Measurements from ENCODE around the gene LDHAL6A. TPM values are rescaled to one million over a fixed set of nuclear protein-coding genes. Genes with fewer than 3 reads are reported as not detected.

LDHAL6A gene
- total RNA-seq, 1 experiment from 2014 or later = not detected

DNA sequence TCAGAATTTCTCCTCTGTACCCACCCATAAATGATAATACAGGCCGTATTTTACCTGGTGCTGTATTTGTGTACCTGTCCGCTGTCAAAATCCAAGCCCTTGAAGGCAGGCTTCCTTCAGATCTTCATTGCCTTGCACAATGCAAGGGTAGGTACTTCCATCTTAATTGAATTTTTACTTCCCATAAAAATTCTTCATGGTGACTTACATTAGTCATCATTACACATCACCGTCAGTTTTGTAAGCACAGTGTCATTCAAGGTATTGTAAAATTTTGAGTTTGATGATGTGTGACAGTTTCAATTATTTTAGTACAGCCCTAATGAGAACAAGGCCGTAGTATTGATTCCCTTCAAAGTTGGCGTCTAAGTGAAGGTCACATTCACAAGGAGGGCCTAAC lies 71.9 kb downstream of the LDHAL6A start:
- Histone ChIP-seq H3K79me2 (ENCODE audit: insufficient read depth, low read length) (peaks cover 56% of the 10 kb centered on the region), H3K27me3 (ENCODE audit: insufficient read depth, low read length) (no peaks in the 10 kb centered on the region), H3K4me1 (ENCODE audit: control insufficient read depth in 1 of 2, insufficient read depth in 2 of 2, low read length in 2 of 2) (peaks cover 6 to 20% of the 10 kb centered on the region in 2 experiments; a peak in 3 of 4 replicates), H3K4me3 (replicated peaks in 1 of 2; ENCODE audit: low read depth in 1 of 2, low read length in 2 of 2) (peak overlapping the region; percentile 83 to 94), H3K9me3 (ENCODE audit: control insufficient read depth in 1 of 2, insufficient read depth in 1 of 2, low read depth in 1 of 2, low read length in 2 of 2) (no peaks in the 10 kb centered on the region), H4K20me1 (ENCODE audit: insufficient read depth) (no peaks in the 10 kb centered on the region; the same call in 1 of the 2 replicates), H3K9ac (ENCODE audit: low read length) (peak overlapping the region; percentile 88), H3K36me3 (ENCODE audit: control insufficient read depth in 1 of 2, insufficient read depth in 2 of 2, low read length in 2 of 2) (no peaks in the 10 kb centered on the region), H3K4me2 (ENCODE audit: low read length) (peak overlapping the region; percentile 88), H3K27ac (ENCODE audit: low read depth, low read length) (peak overlapping the region; percentile 64; the same call in 1 of the 2 replicates), H2AFZ (ENCODE audit: low read depth, low read length, poor library complexity, severe bottlenecking) (no peak overlapping the region), H3K9me2 (ENCODE audit: insufficient read depth) (no peaks in the 10 kb centered on the region)
- no peak for ATAC-seq
- ChIA-PET POLR2A (interaction anchor here (1.0 to 2.8 kb wide), 3 partner anchors 13 to 132 kb away, joined by 3 to 16 read pairs (median 3); partner anchors contain the start of genes LDHA and SPTY2D1), RAD21 (ENCODE audit: low non-redundant PET in 1 of 2, low total read pairs in 2 of 2, uncharacterized antibody in 2 of 2, unreplicated experiment in 2 of 2) (no interaction called here), CTCF (interaction anchor here (1.6 kb wide), 2 partner anchors 13 to 284 kb away, joined by 4 to 6 read pairs; no protein-coding TSS in a partner anchor)
- TF ChIP-seq, protein P1, sequence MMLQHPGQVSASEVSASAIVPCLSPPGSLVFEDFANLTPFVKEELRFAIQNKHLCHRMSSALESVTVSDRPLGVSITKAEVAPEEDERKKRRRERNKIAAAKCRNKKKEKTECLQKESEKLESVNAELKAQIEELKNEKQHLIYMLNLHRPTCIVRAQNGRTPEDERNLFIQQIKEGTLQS (IDR thresholded peaks at IDR 0.05) = no peak
- TF ChIP-seq CEBPB (IDR thresholded peaks at IDR 0.05; ENCODE audit: low read depth) (peak; percentile 23; the same call in 1 of the 2 replicates), SP1 (IDR thresholded peaks at IDR 0.05; ENCODE audit: low read depth) (0 out of 2 replicates have a peak, but pooled peaks have one; percentile 12), FOSL1 (IDR thresholded peaks at IDR 0.05; ENCODE audit: low read depth) (0 out of 2 replicates have a peak, but pooled peaks have one; percentile 17)
- intact Hi-C loops (cut with micrococcal nuclease) = loop anchor here (2.0 to 10.0 kb wide), 3 partner anchors 107 to 203 kb away; partner anchors contain the start of genes GTF2H1, HPS5 and SPTY2D1
- no peak for DNase-seq (ENCODE audit: low read depth, low spot score)
- BruUV-seq (replicated peaks) = no TSS peak

Other genes starting within 250 kb of the LDHAL6A start
- gene SAA4, start 219.1 kb upstream of the LDHAL6A start, total RNA-seq (2021; ENCODE audit: unreplicated experiment) = not detected
- gene SAA2, start 207.2 kb upstream of the LDHAL6A start, total RNA-seq (2021; ENCODE audit: unreplicated experiment) = 5.2 TPM
- 8.6 TPM for gene SAA1, start 189.6 kb upstream of the LDHAL6A start, total RNA-seq (2021; ENCODE audit: unreplicated experiment)
- gene HPS5, start 133.7 kb upstream of the LDHAL6A start, total RNA-seq (2021; ENCODE audit: unreplicated experiment) = 19.6 TPM
- 37.3 TPM for gene GTF2H1, start 133.3 kb upstream of the LDHAL6A start, total RNA-seq (2021; ENCODE audit: unreplicated experiment)
- gene LDHA, start 61.3 kb upstream of the LDHAL6A start, total RNA-seq (2021; ENCODE audit: unreplicated experiment) = 974 TPM
- gene LDHC, start 43.5 kb upstream of the LDHAL6A start, total RNA-seq (2021; ENCODE audit: unreplicated experiment) = not detected
- 61.9 TPM for gene TSG101, start 71.1 kb downstream of the LDHAL6A start, total RNA-seq (2021; ENCODE audit: unreplicated experiment)
- gene UEVLD, start 132.9 kb downstream of the LDHAL6A start, total RNA-seq (2021; ENCODE audit: unreplicated experiment) = 13.7 TPM
- gene MISFA, start 143.9 kb downstream of the LDHAL6A start, total RNA-seq (2021; ENCODE audit: unreplicated experiment) = 3.2 TPM
- gene SPTY2D1, start 178.5 kb downstream of the LDHAL6A start, total RNA-seq (2021; ENCODE audit: unreplicated experiment) = 19.7 TPM
- gene TMEM86A, start 242.9 kb downstream of the LDHAL6A start, total RNA-seq (2021; ENCODE audit: unreplicated experiment) = 2.0 TPM